HepG2 (cell line): ENCODE measurements around the gene INHA. TPM values are rescaled to one million over a fixed set of nuclear protein-coding genes. Genes with fewer than 3 reads are reported as not detected.
A peak's percentile ranks its signal among the peaks of the same experiment; 100 is the strongest.

ENCODE experiments used
- AHR ChIP-seq: IDR thresholded peaks from 2 replicates; pipeline ENCODE4 v1.6.1; 2018; ENCODE audit warnings: missing genetic modification reagents, missing compliant biosample characterization
- JDP2 ChIP-seq: sonication (generic); formaldehyde crosslinking; IDR thresholded peaks from 2 replicates; pipeline ENCODE4 v1.8.1; 2022; ENCODE audit warnings: missing genetic modification reagents, borderline replicate concordance
- MTA1 ChIP-seq: sonication (generic); formaldehyde crosslinking; IDR thresholded peaks from 2 replicates; pipeline ENCODE4 v1.4.0; 2020; ENCODE audit warnings: missing genetic modification reagents, mild to moderate bottlenecking, borderline replicate concordance
- NFE2L2 ChIP-seq: fragments of 150-350 bp; IDR thresholded peaks from 2 replicates; pipeline ENCODE4 v1.6.1; 2014; ENCODE audit warnings: low read length
- PLRG1 ChIP-seq: fragments of 450-650 bp; conservative IDR thresholded peaks from 2 replicates; pipeline ENCODE4 v1.6.1; 2016
- SMARCE1 ChIP-seq: fragments of 450-650 bp; IDR thresholded peaks from 2 replicates; pipeline ENCODE4 v1.6.1; 2017; ENCODE audit warnings: borderline replicate concordance
- ZNF432 ChIP-seq: sonication (generic); formaldehyde crosslinking; IDR thresholded peaks from 2 replicates; pipeline ENCODE4 v1.5.0; 2020; ENCODE audit warnings: missing genetic modification reagents, mild to moderate bottlenecking, borderline replicate concordance
- ZNF550 ChIP-seq: sonication (generic); formaldehyde crosslinking; IDR thresholded peaks from 2 replicates; pipeline ENCODE4 v1.4.0; 2020; ENCODE audit warnings: mild to moderate bottlenecking, missing genetic modification reagents, borderline replicate concordance
- polyA plus RNA-seq, 8 experiments: library from polyadenylated mRNA; depleted of rRNA in 3 of 8; stranded (reverse) in 7 of 8; unstranded in 1 of 8; fragments of >200 nt; fragmentation: Illumina TruSeq in 4 of 8; extraction: Trizol in 4 of 8; gene quantifications; 2 replicates each; pipeline versions ENCODE4 v1.2.1 to v1.2.3, GENCODE V29; 2011 to 2016; ENCODE audit warnings: low read depth in 4 of 8, missing spikeins in 1 of 8, mixed read lengths in 1 of 8; ENCODE audit not compliant: insufficient read depth in 1 of 8
- total RNA-seq, 5 experiments: library from RNA; depleted of rRNA; stranded (reverse); fragments of >200 nt; fragmentation: Illumina TruSeq; extraction: Trizol; gene quantifications; 2 replicates each; pipeline ENCODE4 v1.2.3, GENCODE V29; 2016; ENCODE audit warnings: low read depth in 1 of 5
- TF ChIP-seq, protein P1 (sequence below): conservative IDR thresholded peaks from 2 replicates; pipeline ENCODE4 v1.6.1; 2018; ENCODE audit warnings: missing genetic modification reagents
- TF ChIP-seq, protein P2 (sequence below): sonication (generic); formaldehyde crosslinking; IDR thresholded peaks from 2 replicates; pipeline ENCODE4 v1.5.0; 2020; ENCODE audit warnings: mild to moderate bottlenecking, missing genetic modification reagents, moderate library complexity
- TF ChIP-seq, protein P3 (sequence below): sonication (generic); formaldehyde crosslinking; conservative IDR thresholded peaks from 2 replicates; pipeline ENCODE4 v1.4.0; 2020; ENCODE audit warnings: missing genetic modification reagents
- TF ChIP-seq, protein P4 (sequence below), 2 experiments: fragments of 450-650 bp in 1 of 2; sonication (generic) in 1 of 2; formaldehyde crosslinking in 1 of 2; IDR thresholded peaks; 2 replicates each; pipeline versions ENCODE4 v1.6.1 to v1.8.0; 2016 to 2022; ENCODE audit warnings: antibody characterized with exemption in 1 of 2, mild to moderate bottlenecking in 1 of 2, missing genetic modification reagents in 1 of 2
- TF ChIP-seq, protein P5 (sequence below): sonication (generic); formaldehyde crosslinking; IDR thresholded peaks from 2 replicates; pipeline ENCODE4 v1.8.1; 2022; ENCODE audit warnings: mild to moderate bottlenecking, missing genetic modification reagents
- TF ChIP-seq, protein P6 (sequence below): sonication (generic); formaldehyde crosslinking; IDR thresholded peaks from 2 replicates; pipeline ENCODE4 v1.4.0; 2020; ENCODE audit warnings: missing genetic modification reagents

INHA gene
- total and polyA plus RNA-seq, 2 of the 13 experiments (the other 11 are each of a cell fraction or from before 2014, with no cell fraction given), result 4.1 to 15.2 TPM

DNA sequence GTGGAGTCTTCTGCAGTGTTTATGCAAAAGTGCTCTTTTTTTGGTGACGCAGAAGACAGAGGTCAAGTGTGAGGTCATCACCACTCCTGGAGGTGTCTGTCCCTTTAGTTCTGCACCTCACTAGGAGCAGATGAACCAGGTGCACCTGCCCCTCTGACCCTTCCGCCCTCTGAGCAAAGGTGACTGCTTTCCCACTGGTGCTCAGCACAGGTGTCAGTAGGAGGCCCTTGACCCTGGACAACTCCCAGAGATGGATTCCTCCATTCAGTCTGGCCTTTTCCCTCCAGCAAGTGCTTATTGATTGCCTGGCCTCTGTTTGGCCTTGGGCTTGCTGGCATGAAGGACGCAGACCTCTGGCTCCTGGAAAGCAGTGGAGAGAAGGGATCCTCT is 46.6 kb downstream of the INHA start (continued):
- TF ChIP-seq, protein P1, sequence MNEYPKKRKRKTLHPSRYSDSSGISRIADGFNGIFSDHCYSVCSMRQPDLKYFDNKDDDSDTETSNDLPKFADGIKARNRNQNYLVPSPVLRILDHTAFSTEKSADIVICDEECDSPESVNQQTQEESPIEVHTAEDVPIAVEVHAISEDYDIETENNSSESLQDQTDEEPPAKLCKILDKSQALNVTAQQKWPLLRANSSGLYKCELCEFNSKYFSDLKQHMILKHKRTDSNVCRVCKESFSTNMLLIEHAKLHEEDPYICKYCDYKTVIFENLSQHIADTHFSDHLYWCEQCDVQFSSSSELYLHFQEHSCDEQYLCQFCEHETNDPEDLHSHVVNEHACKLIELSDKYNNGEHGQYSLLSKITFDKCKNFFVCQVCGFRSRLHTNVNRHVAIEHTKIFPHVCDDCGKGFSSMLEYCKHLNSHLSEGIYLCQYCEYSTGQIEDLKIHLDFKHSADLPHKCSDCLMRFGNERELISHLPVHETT, result no peak
- TF ChIP-seq ZNF550 (no peak), JDP2 (no peak), SMARCE1 (no peak), MTA1 (CRISPR knock-in tag) (0 out of 2 replicates have a peak, but pooled peaks have one; percentile 46), NFE2L2 (no peak), AHR (CRISPR knock-in tag) (no peak), PLRG1 (no peak), ZNF432 (CRISPR knock-in tag) (no peak)
- TF ChIP-seq, protein P2, sequence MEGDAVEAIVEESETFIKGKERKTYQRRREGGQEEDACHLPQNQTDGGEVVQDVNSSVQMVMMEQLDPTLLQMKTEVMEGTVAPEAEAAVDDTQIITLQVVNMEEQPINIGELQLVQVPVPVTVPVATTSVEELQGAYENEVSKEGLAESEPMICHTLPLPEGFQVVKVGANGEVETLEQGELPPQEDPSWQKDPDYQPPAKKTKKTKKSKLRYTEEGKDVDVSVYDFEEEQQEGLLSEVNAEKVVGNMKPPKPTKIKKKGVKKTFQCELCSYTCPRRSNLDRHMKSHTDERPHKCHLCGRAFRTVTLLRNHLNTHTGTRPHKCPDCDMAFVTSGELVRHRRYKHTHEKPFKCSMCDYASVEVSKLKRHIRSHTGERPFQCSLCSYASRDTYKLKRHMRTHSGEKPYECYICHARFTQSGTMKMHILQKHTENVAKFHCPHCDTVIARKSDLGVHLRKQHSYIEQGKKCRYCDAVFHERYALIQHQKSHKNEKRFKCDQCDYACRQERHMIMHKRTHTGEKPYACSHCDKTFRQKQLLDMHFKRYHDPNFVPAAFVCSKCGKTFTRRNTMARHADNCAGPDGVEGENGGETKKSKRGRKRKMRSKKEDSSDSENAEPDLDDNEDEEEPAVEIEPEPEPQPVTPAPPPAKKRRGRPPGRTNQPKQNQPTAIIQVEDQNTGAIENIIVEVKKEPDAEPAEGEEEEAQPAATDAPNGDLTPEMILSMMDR (CRISPR knock-in tag), result no peak
- TF ChIP-seq, protein P3, sequence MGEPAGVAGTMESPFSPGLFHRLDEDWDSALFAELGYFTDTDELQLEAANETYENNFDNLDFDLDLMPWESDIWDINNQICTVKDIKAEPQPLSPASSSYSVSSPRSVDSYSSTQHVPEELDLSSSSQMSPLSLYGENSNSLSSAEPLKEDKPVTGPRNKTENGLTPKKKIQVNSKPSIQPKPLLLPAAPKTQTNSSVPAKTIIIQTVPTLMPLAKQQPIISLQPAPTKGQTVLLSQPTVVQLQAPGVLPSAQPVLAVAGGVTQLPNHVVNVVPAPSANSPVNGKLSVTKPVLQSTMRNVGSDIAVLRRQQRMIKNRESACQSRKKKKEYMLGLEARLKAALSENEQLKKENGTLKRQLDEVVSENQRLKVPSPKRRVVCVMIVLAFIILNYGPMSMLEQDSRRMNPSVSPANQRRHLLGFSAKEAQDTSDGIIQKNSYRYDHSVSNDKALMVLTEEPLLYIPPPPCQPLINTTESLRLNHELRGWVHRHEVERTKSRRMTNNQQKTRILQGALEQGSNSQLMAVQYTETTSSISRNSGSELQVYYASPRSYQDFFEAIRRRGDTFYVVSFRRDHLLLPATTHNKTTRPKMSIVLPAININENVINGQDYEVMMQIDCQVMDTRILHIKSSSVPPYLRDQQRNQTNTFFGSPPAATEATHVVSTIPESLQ (CRISPR knock-in tag), result no peak
- TF ChIP-seq, protein P4, sequence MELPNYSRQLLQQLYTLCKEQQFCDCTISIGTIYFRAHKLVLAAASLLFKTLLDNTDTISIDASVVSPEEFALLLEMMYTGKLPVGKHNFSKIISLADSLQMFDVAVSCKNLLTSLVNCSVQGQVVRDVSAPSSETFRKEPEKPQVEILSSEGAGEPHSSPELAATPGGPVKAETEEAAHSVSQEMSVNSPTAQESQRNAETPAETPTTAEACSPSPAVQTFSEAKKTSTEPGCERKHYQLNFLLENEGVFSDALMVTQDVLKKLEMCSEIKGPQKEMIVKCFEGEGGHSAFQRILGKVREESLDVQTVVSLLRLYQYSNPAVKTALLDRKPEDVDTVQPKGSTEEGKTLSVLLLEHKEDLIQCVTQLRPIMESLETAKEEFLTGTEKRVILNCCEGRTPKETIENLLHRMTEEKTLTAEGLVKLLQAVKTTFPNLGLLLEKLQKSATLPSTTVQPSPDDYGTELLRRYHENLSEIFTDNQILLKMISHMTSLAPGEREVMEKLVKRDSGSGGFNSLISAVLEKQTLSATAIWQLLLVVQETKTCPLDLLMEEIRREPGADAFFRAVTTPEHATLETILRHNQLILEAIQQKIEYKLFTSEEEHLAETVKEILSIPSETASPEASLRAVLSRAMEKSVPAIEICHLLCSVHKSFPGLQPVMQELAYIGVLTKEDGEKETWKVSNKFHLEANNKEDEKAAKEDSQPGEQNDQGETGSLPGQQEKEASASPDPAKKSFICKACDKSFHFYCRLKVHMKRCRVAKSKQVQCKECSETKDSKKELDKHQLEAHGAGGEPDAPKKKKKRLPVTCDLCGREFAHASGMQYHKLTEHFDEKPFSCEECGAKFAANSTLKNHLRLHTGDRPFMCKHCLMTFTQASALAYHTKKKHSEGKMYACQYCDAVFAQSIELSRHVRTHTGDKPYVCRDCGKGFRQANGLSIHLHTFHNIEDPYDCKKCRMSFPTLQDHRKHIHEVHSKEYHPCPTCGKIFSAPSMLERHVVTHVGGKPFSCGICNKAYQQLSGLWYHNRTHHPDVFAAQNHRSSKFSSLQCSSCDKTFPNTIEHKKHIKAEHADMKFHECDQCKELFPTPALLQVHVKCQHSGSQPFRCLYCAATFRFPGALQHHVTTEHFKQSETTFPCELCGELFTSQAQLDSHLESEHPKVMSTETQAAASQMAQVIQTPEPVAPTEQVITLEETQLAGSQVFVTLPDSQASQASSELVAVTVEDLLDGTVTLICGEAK (IDR thresholded peaks at IDR 0.05), result no peak
- TF ChIP-seq, protein P4 (CRISPR knock-in tag; IDR thresholded peaks at IDR 0.05), result 0 out of 2 replicates have a peak, but pooled peaks have one; percentile 38
- TF ChIP-seq, protein P5, sequence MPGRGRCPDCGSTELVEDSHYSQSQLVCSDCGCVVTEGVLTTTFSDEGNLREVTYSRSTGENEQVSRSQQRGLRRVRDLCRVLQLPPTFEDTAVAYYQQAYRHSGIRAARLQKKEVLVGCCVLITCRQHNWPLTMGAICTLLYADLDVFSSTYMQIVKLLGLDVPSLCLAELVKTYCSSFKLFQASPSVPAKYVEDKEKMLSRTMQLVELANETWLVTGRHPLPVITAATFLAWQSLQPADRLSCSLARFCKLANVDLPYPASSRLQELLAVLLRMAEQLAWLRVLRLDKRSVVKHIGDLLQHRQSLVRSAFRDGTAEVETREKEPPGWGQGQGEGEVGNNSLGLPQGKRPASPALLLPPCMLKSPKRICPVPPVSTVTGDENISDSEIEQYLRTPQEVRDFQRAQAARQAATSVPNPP (CRISPR knock-in tag), result no peak
- TF ChIP-seq, protein P6, sequence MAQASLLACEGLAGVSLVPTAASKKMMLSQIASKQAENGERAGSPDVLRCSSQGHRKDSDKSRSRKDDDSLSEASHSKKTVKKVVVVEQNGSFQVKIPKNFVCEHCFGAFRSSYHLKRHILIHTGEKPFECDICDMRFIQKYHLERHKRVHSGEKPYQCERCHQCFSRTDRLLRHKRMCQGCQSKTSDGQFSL (CRISPR knock-in tag), result no peak
